Activated T-helper 17 cell treated with anti-CD3 and anti-CD28 coated beads, Interleukin-2, amount 50 U/mL, for 72 hours (primary cell): ENCODE data around the gene PPFIBP1. TPM values are rescaled to one million over a fixed set of nuclear protein-coding genes. Genes with fewer than 3 reads are reported as not detected.

Source experiments
- ATAC-seq: fragments of 150-1000 bp; cut with Tn5 transposase; replicated peaks from 2 replicates; pipeline ENCODE4 v1.10.0; 2021; ENCODE audit warnings: mild to moderate bottlenecking, moderate library complexity
- H3K27ac Mint-ChIP-seq: one replicate; pipeline ENCODE4 v1.8.0; 2022; ENCODE audit warnings: mixed read lengths
- H3K27me3 Mint-ChIP-seq: one replicate; pipeline ENCODE4 v1.8.0; 2022; ENCODE audit warnings: mixed read lengths
- H3K36me3 Mint-ChIP-seq: one replicate; pipeline ENCODE4 v1.8.0; 2022; ENCODE audit warnings: low read depth, mild to moderate bottlenecking, mixed read lengths
- H3K4me1 Mint-ChIP-seq: one replicate; pipeline ENCODE4 v1.8.0; 2022; ENCODE audit warnings: mixed read lengths
- H3K4me3 Mint-ChIP-seq: one replicate; pipeline ENCODE4 v1.8.0; 2022; ENCODE audit warnings: mild to moderate bottlenecking, mixed read lengths
- H3K9me3 Mint-ChIP-seq: one replicate; pipeline ENCODE4 v1.8.0; 2022; ENCODE audit warnings: mixed read lengths
- total RNA-seq, 2 donors: library from RNA; stranded (reverse); gene quantifications; one replicate each; pipeline ENCODE4 v1.2.3, GENCODE V29; 2022

Gene PPFIBP1
- total RNA-seq, 2 donors from 2014 or later, result 13.8 to 21.8 TPM

GRCh38 chr12:27555361-27555760 lies 31.4 kb downstream of the PPFIBP1 start:
- Mint-ChIP-seq H3K27me3 (peaks cover 5% of the 10 kb centered on the region), H3K36me3 (no peaks in the 10 kb centered on the region)

GRCh38 chr12:27555925-27556778 lies 32.1 kb downstream of the PPFIBP1 start:
- Mint-ChIP-seq H3K27ac (no peak overlapping the region), H3K4me3 (no peak overlapping the region), H3K4me1 (peaks cover 11% of the 10 kb centered on the region), H3K27me3 (peaks cover 5% of the 10 kb centered on the region), H3K9me3 (no peaks in the 10 kb centered on the region), H3K36me3 (no peaks in the 10 kb centered on the region)
- ATAC-seq, result peak; percentile 62

More at GRCh38 chr12:27555361-27555760, 31.4 kb downstream of the PPFIBP1 start:
- Mint-ChIP-seq H3K9me3 (no peaks in the 10 kb centered on the region), H3K4me3 (no peak overlapping the region), H3K27ac (no peak overlapping the region), H3K4me1 (peaks cover 11% of the 10 kb centered on the region)
- ATAC-seq, result no peak

GRCh38 chr12:27560126-27560525 lies 36.1 kb downstream of the PPFIBP1 start:
- H3K27me3 Mint-ChIP-seq, result peaks cover 3% of the 10 kb centered on the region
- no peak for ATAC-seq
- peaks cover 5% of the 10 kb centered on the region for H3K4me1 Mint-ChIP-seq
- H3K4me3 Mint-ChIP-seq, result no peak overlapping the region
- H3K9me3 Mint-ChIP-seq, result no peaks in the 10 kb centered on the region
- H3K27ac Mint-ChIP-seq, result no peak overlapping the region
- H3K36me3 Mint-ChIP-seq, result no peaks in the 10 kb centered on the region

- H3K27me3 Mint-ChIP-seq, result peaks cover 3% of the 10 kb centered on the region
- no peak overlapping the region for H3K4me3 Mint-ChIP-seq
- H3K4me1 Mint-ChIP-seq, result no peaks in the 10 kb centered on the region
Measured at GRCh38 chr12:27561535-27562350, 37.7 kb downstream of the PPFIBP1 start.

GRCh38 chr12:27564612-27565213 lies 40.7 kb downstream of the PPFIBP1 start:
- no peaks in the 10 kb centered on the region for H3K9me3 Mint-ChIP-seq
- H3K4me3 Mint-ChIP-seq, result no peak overlapping the region
- no peak for ATAC-seq
- no peaks in the 10 kb centered on the region for H3K36me3 Mint-ChIP-seq
- no peak overlapping the region for H3K27ac Mint-ChIP-seq
- H3K27me3 Mint-ChIP-seq, result peaks cover 3% of the 10 kb centered on the region
- no peaks in the 10 kb centered on the region for H3K4me1 Mint-ChIP-seq

More at GRCh38 chr12:27561535-27562350, 37.7 kb downstream of the PPFIBP1 start:
- no peaks in the 10 kb centered on the region for H3K36me3 Mint-ChIP-seq
- no peaks in the 10 kb centered on the region for H3K9me3 Mint-ChIP-seq
- no peak overlapping the region for H3K27ac Mint-ChIP-seq
- no peak for ATAC-seq

- Mint-ChIP-seq H3K36me3 (no peaks in the 10 kb centered on the region), H3K27ac (no peak overlapping the region), H3K9me3 (no peaks in the 10 kb centered on the region), H3K4me1 (no peaks in the 10 kb centered on the region), H3K4me3 (no peak overlapping the region), H3K27me3 (peaks cover 3% of the 10 kb centered on the region)
- ATAC-seq, result no peak
Measured at GRCh38 chr12:27566159-27566558, 42.2 kb downstream of the PPFIBP1 start.

- Mint-ChIP-seq H3K4me1 (no peaks in the 10 kb centered on the region), H3K36me3 (no peaks in the 10 kb centered on the region), H3K4me3 (no peak overlapping the region), H3K27me3 (peaks cover 3% of the 10 kb centered on the region), H3K27ac (no peak overlapping the region), H3K9me3 (no peaks in the 10 kb centered on the region)
- ATAC-seq, result no peak
Measured at GRCh38 chr12:27566626-27567025, 42.6 kb downstream of the PPFIBP1 start.

- no peak for ATAC-seq
- Mint-ChIP-seq H3K9me3 (no peaks in the 10 kb centered on the region), H3K36me3 (no peaks in the 10 kb centered on the region), H3K4me3 (no peak overlapping the region), H3K27ac (no peak overlapping the region), H3K27me3 (no peaks in the 10 kb centered on the region), H3K4me1 (peaks cover 3% of the 10 kb centered on the region)
Measured at GRCh38 chr12:27571463-27571862, 47.5 kb downstream of the PPFIBP1 start.

GRCh38 chr12:27572486-27573255 lies 48.7 kb downstream of the PPFIBP1 start:
- Mint-ChIP-seq H3K36me3 (no peaks in the 10 kb centered on the region), H3K27me3 (no peaks in the 10 kb centered on the region), H3K4me1 (peaks cover 3% of the 10 kb centered on the region), H3K27ac (no peak overlapping the region), H3K4me3 (no peak overlapping the region), H3K9me3 (no peaks in the 10 kb centered on the region)
- no peak for ATAC-seq

GRCh38 chr12:27573972-27574371 lies 50.0 kb downstream of the PPFIBP1 start:
- ATAC-seq, result peak; percentile 7
- Mint-ChIP-seq H3K36me3 (no peaks in the 10 kb centered on the region), H3K27ac (no peak overlapping the region), H3K9me3 (no peaks in the 10 kb centered on the region), H3K4me3 (no peak overlapping the region), H3K27me3 (no peaks in the 10 kb centered on the region), H3K4me1 (peaks cover 3% of the 10 kb centered on the region)

GRCh38 chr12:27575090-27575761 lies 51.2 kb downstream of the PPFIBP1 start:
- Mint-ChIP-seq H3K4me1 (peaks cover 3% of the 10 kb centered on the region), H3K36me3 (no peaks in the 10 kb centered on the region), H3K4me3 (no peak overlapping the region), H3K27me3 (no peaks in the 10 kb centered on the region), H3K9me3 (no peaks in the 10 kb centered on the region), H3K27ac (no peak overlapping the region)
- ATAC-seq, result no peak

- Mint-ChIP-seq H3K36me3 (no peaks in the 10 kb centered on the region), H3K9me3 (no peaks in the 10 kb centered on the region)
Measured at GRCh38 chr12:27575762-27576118, 51.7 kb downstream of the PPFIBP1 start.

GRCh38 chr12:27576667-27577347 lies 52.8 kb downstream of the PPFIBP1 start:
- no peak overlapping the region for H3K4me3 Mint-ChIP-seq
- no peaks in the 10 kb centered on the region for H3K36me3 Mint-ChIP-seq
- no peak overlapping the region for H3K27ac Mint-ChIP-seq
- peaks cover 5% of the 10 kb centered on the region for H3K4me1 Mint-ChIP-seq
- no peaks in the 10 kb centered on the region for H3K9me3 Mint-ChIP-seq
- no peak for ATAC-seq
- H3K27me3 Mint-ChIP-seq, result no peaks in the 10 kb centered on the region

More at GRCh38 chr12:27575762-27576118, 51.7 kb downstream of the PPFIBP1 start:
- ATAC-seq, result no peak
- Mint-ChIP-seq H3K27ac (no peak overlapping the region), H3K27me3 (no peaks in the 10 kb centered on the region), H3K4me1 (peaks cover 3% of the 10 kb centered on the region), H3K4me3 (no peak overlapping the region)
